Measurements from ENCODE around the gene LARGE1. TPM values are rescaled to one million over a fixed set of nuclear protein-coding genes. Genes with fewer than 3 reads are reported as not detected.

Gene LARGE1
- total RNA-seq, 1 experiment from 2014 or later, result 5.8 TPM

- ChIA-PET POLR2A (no interaction called here), CTCF (interaction anchor here (1.7 kb wide), 1 partner anchor 42 kb away, joined by 4 read pairs; no protein-coding TSS in a partner anchor)
- no peaks in the 10 kb centered on the region for H3K27me3 Mint-ChIP-seq (ENCODE audit: insufficient read depth, unreplicated experiment)
- no peak overlapping the region for H3K4me3 Mint-ChIP-seq (ENCODE audit: unreplicated experiment)
- no peaks in the 10 kb centered on the region for H3K9me3 ChIP-seq
- no peaks in the 10 kb centered on the region for H3K36me3 Mint-ChIP-seq (ENCODE audit: insufficient read depth, unreplicated experiment)
- H3K9me3 Mint-ChIP-seq (ENCODE audit: unreplicated experiment), result no peaks in the 10 kb centered on the region
- intact Hi-C loops (cut with micrococcal nuclease; ENCODE audit: unreplicated experiment), result no loop called here
- H3K36me3 ChIP-seq (ENCODE audit: control insufficient read depth, insufficient read depth, low read length), result no peaks in the 10 kb centered on the region
- H3K4me3 ChIP-seq (ENCODE audit: low read depth, low read length), result no peak overlapping the region
- H3K27me3 ChIP-seq (replicated peaks; ENCODE audit: control insufficient read depth, insufficient read depth, low read length), result no peaks in the 10 kb centered on the region
- DNase-seq, result no peak
- no peak for TF ChIP-seq CTCF (IDR thresholded peaks at IDR 0.05; ENCODE audit: insufficient read depth in 1 of 2, low read depth in 1 of 2, low read length in 1 of 2, severe bottlenecking in 1 of 2, unreplicated experiment in 1 of 2)
- no peak overlapping the region for H3K27ac Mint-ChIP-seq (ENCODE audit: unreplicated experiment)
- peaks cover 7% of the 10 kb centered on the region for H3K4me1 Mint-ChIP-seq (ENCODE audit: low read depth, unreplicated experiment)
- BruUV-seq (replicated peaks), result no TSS peak
- H3K4me1 ChIP-seq, result peaks cover 10% of the 10 kb centered on the region; the same call in 1 of the 2 replicates
Observed at GRCh38 chr22:33561149-33561807, 359.0 kb downstream of the LARGE1 start.

GRCh38 chr22:33557836-33558235 is 362.4 kb downstream of the LARGE1 start:
- Histone ChIP-seq H3K36me3 (ENCODE audit: control insufficient read depth, insufficient read depth, low read length) (no peaks in the 10 kb centered on the region), H3K4me3 (ENCODE audit: low read depth, low read length) (no peak overlapping the region), H3K27me3 (replicated peaks; ENCODE audit: control insufficient read depth, insufficient read depth, low read length) (no peaks in the 10 kb centered on the region), H3K9me3 (no peaks in the 10 kb centered on the region), H3K4me1 (peaks cover 12% of the 10 kb centered on the region; the same call in 1 of the 2 replicates)
- no TSS peak for BruUV-seq (replicated peaks)
- TF ChIP-seq CTCF (IDR thresholded peaks at IDR 0.05; ENCODE audit: insufficient read depth in 1 of 2, low read depth in 1 of 2, low read length in 1 of 2, severe bottlenecking in 1 of 2, unreplicated experiment in 1 of 2), result no peak
- ChIA-PET CTCF (no interaction called here), POLR2A (no interaction called here)
- no peaks in the 10 kb centered on the region for H3K27me3 Mint-ChIP-seq (ENCODE audit: insufficient read depth, unreplicated experiment)
- H3K36me3 Mint-ChIP-seq (ENCODE audit: insufficient read depth, unreplicated experiment), result no peaks in the 10 kb centered on the region
- H3K4me1 Mint-ChIP-seq (ENCODE audit: low read depth, unreplicated experiment), result peaks cover 12% of the 10 kb centered on the region
- no peak overlapping the region for H3K4me3 Mint-ChIP-seq (ENCODE audit: unreplicated experiment)
- DNase-seq, result no peak
- no peak overlapping the region for H3K27ac Mint-ChIP-seq (ENCODE audit: unreplicated experiment)
- intact Hi-C loops (cut with micrococcal nuclease; ENCODE audit: unreplicated experiment), result no loop called here
- no peaks in the 10 kb centered on the region for H3K9me3 Mint-ChIP-seq (ENCODE audit: unreplicated experiment)

DNA sequence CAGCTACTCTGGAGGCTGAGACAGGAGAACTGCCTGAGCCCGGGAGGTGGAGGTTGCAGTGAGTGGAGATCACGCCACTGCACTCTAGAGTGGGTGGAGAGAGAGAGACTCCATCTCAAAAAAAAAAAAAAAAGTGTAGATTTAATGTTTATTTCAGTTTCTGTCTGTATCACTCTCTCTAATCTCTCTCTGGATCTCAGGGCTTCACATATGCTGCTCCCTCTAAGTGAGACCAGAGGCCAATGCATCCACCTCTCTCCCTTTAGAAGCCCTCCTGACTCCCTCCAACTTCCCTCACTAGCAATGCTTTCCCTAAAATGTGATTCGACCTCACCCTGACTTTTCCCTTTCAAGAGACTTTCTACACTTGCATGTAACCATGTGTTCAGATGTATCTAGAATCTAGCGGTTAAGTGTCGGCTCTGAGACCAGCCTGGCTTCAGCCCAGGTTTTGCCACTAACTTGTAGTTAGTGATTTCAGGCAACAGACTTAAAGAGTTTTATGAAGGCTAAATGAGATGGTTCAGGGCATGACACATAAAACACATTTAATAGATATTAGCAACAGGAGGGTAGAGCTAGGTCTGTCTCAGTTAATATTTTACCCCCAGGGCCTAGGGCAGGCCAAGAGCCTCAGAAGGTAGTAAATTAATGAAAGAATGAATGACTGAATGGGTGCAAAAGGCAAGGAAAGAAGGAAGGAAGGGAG is 364.3 kb downstream of the LARGE1 start:
- intact Hi-C loops (cut with micrococcal nuclease; ENCODE audit: unreplicated experiment), result no loop called here
- POLR2A ChIA-PET, result no interaction called here
- Mint-ChIP-seq H3K36me3 (ENCODE audit: insufficient read depth, unreplicated experiment) (no peaks in the 10 kb centered on the region), H3K4me1 (ENCODE audit: low read depth, unreplicated experiment) (peaks cover 12% of the 10 kb centered on the region), H3K27ac (ENCODE audit: unreplicated experiment) (no peak overlapping the region), H3K9me3 (ENCODE audit: unreplicated experiment) (no peaks in the 10 kb centered on the region), H3K4me3 (ENCODE audit: unreplicated experiment) (no peak overlapping the region), H3K27me3 (ENCODE audit: insufficient read depth, unreplicated experiment) (no peaks in the 10 kb centered on the region)
- Histone ChIP-seq H3K36me3 (ENCODE audit: control insufficient read depth, insufficient read depth, low read length) (no peaks in the 10 kb centered on the region), H3K9me3 (no peaks in the 10 kb centered on the region), H3K4me3 (ENCODE audit: low read depth, low read length) (no peak overlapping the region), H3K27me3 (replicated peaks; ENCODE audit: control insufficient read depth, insufficient read depth, low read length) (no peaks in the 10 kb centered on the region), H3K4me1 (peaks cover 12% of the 10 kb centered on the region; the same call in 1 of the 2 replicates)
- no TSS peak for BruUV-seq (replicated peaks)
- CTCF ChIA-PET, result interaction anchor here (0.7 kb wide), 1 partner anchor 13 kb away, joined by 6 read pairs; no protein-coding TSS in a partner anchor
- DNase-seq, result no peak
- no peak for TF ChIP-seq CTCF (IDR thresholded peaks at IDR 0.05; ENCODE audit: insufficient read depth in 1 of 2, low read depth in 1 of 2, low read length in 1 of 2, severe bottlenecking in 1 of 2, unreplicated experiment in 1 of 2)
